GM18873 (cell line): ENCODE measurements around the gene ODF2L.
"Not testable (repeated sequence)": the region's sequence is repeated elsewhere in the genome, so short reads cannot be mapped to it uniquely, and the experiment has no call there.

Source experiments
- ATAC-seq: cut with Tn5 transposase; IDR thresholded peaks from one replicate; pipeline ENCODE4 v1.9.1; 2021; ENCODE audit warnings: mild to moderate bottlenecking, moderate library complexity, moderate number of reproducible peaks; ENCODE audit not compliant: unreplicated experiment, low FRiP score

Gene ODF2L

GRCh38 chr1:86389307-86389706 lies 6.8 kb downstream of the ODF2L start:
- peak; percentile 89 for ATAC-seq

- ATAC-seq: no peak
Measured at GRCh38 chr1:86388777-86389176, 7.3 kb downstream of the ODF2L start.

- no peak for ATAC-seq
Measured at GRCh38 chr1:86387916-86388627, 8.1 kb downstream of the ODF2L start.

GRCh38 chr1:86382878-86383277 lies 13.2 kb downstream of the ODF2L start:
- no peak for ATAC-seq

- ATAC-seq: no peak
Measured at GRCh38 chr1:86381223-86381622, 14.9 kb downstream of the ODF2L start.

GRCh38 chr1:86380257-86380861 lies 15.8 kb downstream of the ODF2L start:
- peak; percentile 75 for ATAC-seq

GRCh38 chr1:86378813-86379212 lies 17.3 kb downstream of the ODF2L start:
- no peak for ATAC-seq

GRCh38 chr1:86377341-86377740 lies 18.8 kb downstream of the ODF2L start:
- no peak for ATAC-seq

- ATAC-seq: no peak
Measured at GRCh38 chr1:86375688-86376087, 20.4 kb downstream of the ODF2L start.

- ATAC-seq: no peak
Measured at GRCh38 chr1:86370601-86371022, 25.5 kb downstream of the ODF2L start.

GRCh38 chr1:86365896-86366295 lies 30.2 kb downstream of the ODF2L start:
- ATAC-seq: no peak

- no peak for ATAC-seq
Measured at GRCh38 chr1:86362807-86363206, 33.3 kb downstream of the ODF2L start.

GRCh38 chr1:86357796-86358195 lies 38.3 kb downstream of the ODF2L start:
- no peak for ATAC-seq

- ATAC-seq: no peak
Measured at GRCh38 chr1:86356247-86356646, 39.9 kb downstream of the ODF2L start.

- no peak for ATAC-seq
Measured at GRCh38 chr1:86352086-86352485, 44.0 kb downstream of the ODF2L start.

- not testable (repeated sequence) for ATAC-seq
Measured at GRCh38 chr1:86350230-86350629, 45.9 kb downstream of the ODF2L start.

GRCh38 chr1:86346388-86346787 lies 49.7 kb downstream of the ODF2L start:
- ATAC-seq: no peak

GRCh38 chr1:86345042-86345441 lies 51.1 kb downstream of the ODF2L start:
- no peak for ATAC-seq

- ATAC-seq: no peak
Measured at GRCh38 chr1:86339906-86340305, 56.2 kb downstream of the ODF2L start.

GRCh38 chr1:86339014-86339812 lies 56.9 kb downstream of the ODF2L start:
- ATAC-seq: no peak

GRCh38 chr1:86335916-86336315 lies 60.2 kb downstream of the ODF2L start:
- ATAC-seq: no peak
